GM19438 (cell line): ENCODE data around the gene IL36B.
"Not testable (repeated sequence)": the region's sequence is repeated elsewhere in the genome, so short reads cannot be mapped to it uniquely, and the experiment has no call there.

Experiments used
- ATAC-seq: cut with Tn5 transposase; IDR thresholded peaks from one replicate; pipeline ENCODE4 v1.9.1; 2021; ENCODE audit warnings: low read depth; ENCODE audit not compliant: unreplicated experiment

IL36B gene

DNA sequence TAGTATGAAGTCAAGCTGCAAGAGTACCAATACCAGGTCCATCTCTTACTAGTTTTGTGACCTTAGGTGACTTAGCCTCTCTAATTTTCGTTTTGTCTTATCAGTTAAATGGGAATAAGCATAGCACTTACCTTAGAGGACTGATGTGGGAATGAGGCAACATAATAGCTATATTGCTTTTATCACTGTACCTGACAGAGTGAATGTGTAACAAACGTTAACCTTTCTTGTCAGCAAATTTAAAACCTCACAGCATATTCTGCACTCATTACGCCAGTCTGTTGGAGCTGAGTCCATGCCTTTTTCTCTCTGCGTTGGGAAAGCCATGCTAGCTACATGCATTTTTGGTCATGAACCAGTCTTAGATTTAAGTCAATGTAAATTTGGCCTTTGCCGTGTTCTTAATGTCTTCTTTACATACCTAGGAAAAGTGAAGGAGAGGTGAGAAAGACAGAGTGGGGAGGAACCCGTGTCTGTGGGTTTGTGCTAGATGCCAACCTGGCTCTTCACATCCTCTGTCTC lies at the start of gene IL36B:
Gene IL36B, minus strand, starts transcription at position 472 of the 522 bp plus-strand sequence.
- ATAC-seq, result no peak

DNA sequence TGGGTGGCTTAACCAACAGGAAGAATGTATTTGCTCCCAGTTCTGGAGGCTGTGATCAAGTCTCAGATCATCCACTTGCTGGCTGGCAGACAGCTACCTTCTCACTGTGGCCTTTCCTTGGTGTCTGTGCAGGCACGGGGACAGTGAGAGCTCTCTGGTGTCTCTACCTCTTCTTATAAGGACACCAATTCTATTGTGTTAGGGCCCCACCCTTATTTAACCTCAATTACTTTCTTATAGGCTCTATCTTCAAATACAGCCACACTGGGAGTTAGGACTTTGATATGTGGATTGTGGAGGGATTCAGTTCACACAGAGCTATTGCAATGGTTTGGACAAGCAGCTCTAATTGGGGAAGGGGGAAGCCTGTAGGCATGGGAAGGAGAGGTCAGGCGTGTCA lies 49.5 kb upstream of the IL36B start:
- no peak for ATAC-seq

DNA sequence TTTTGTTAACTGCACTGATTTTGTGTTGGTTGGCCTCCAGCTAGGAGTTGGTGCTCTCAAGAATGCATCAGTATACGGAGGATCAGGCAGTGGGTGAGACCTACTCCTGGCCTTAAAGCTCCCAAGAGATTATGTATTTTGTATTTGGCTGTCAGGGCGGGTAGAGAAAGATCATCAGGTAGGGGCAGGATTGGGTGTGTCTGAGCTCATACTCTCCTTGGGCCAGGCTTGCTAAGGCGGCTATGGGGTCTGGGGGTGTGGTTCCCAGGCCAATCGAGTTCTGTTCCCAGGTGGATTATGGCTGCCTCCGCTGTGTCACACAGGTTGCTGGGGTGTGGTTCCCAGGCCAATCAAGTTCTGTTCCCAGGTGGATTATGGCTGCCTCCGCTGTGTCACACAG lies 45.9 kb upstream of the IL36B start:
- no peak for ATAC-seq

DNA sequence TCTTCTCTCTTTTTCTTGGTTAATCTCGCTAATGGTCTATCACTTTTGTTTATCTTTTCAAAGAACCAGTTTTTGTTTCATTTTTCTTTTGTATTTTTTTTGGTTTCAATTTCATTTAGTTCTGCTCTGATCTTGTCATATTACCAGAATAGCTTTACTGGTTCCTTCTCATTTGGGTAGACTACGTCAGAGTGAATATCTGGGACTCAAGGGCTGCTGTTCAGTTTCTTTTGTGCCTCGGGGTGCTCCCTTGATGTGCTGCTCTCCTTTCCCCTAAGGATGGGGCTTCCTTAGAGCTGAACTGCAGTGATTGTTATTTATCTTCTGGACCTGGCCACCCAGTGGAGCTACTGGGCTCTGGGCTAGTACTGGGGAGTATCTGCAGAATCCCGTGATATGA lies 45.4 kb upstream of the IL36B start:
- no peak for ATAC-seq

DNA sequence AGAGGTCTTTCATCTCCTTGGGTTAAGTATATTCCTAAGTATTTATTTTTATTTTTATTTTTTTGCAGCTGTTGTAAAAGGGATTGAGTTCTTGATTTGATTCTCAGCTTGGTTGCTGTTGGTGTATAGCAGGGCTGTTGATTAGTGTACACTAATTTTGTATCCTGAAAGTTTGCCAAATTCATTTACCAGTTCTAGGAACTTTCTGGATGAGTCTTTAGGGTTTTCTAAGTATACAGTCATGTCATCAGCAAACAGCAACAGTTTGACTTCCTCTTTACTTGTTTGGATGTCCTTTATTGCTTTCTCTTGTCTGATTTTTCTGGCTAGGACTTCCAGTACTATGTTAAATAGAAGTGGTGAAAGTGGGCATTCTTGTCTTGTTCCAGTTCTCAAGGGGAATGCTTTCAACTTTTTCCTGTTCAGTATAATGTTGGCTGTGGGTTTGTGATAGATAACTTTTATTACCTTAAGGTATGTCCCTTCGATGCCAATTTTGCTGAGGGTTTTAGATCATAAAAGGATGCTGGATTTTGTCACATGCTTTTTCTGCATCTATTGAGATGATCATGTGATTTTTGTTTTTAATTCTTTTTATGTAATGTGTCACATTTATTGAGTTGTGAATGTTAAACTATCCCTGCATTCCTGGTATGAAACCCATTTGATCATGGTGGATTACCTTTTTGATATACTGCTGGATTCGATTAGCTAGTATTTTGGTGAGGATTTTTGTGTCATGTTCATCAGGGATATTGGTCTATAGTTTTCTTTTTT lies 44.4 kb upstream of the IL36B start:
- ATAC-seq, result not testable (repeated sequence)

DNA sequence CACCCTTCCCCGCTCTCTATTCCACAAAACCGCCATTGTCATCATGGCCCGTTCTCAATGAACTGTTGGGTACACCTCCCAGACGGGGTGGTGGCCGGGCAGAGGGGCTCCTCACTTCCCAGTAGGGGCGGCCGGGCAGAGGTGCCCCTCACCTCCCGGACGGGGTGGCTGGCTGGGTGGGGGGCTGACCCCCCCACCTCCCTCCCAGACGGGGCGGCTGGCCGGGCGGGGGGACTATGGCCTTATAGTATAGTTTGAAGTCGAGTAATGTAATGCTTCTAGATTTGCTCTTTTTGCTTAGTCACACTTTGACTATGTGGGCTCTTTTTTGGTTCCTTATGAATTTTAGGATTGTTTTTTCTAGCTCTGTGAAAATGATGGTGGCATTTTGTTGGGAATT lies 43.6 kb upstream of the IL36B start:
- ATAC-seq, result not testable (repeated sequence)

DNA sequence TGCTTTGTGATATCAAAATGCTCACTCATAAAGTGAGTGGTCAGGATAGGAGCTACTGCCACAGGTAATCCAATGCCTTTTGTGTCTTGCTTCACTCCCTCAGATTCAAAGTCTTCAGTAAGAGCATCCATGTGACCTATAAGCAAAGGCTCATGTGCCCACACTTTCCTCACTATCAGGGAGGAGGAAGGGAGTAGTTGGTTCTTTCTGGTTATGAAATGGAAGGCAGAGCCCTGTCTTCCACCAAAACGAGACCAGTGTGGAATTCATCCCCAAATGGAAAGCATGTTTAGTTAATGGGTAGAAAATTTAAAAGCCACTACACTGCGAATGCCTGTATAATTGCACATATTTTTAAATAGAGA lies 40.9 kb upstream of the IL36B start:
- ATAC-seq, result no peak

DNA sequence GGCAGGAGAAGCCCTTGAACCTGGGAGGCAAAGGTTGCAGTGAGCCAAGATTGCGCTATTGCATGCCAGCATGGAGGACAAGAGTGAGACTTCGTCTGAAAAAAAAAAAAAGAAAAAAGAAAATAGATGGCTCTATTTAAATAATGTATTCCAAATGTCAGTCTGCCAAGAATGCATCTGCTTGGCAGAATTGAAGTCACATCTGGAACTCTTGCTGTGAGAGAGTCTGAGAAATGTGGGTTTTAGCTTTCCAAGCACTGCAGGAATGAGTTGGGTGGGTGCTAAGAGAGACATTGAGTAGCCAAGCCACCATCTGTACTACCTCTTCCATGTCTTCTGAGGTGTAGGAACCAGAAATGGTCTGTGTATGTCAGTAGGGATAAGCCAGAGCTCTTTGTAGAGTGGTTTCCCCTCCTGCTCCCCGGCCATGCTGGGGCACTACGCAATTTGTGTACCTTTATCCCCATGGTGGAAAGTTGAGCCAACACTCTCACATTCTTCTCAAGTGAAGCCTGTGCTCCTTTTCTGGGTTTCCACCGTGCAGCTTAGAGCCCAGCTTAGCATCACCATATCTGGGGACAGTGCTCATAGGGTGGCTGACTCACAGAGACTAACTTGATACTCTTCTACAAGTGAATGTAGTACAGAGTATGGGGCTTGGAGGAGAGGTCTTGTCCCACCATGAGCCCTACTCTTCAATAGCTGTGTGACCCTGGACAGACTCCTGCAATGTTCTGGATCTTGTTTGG lies 40.4 kb upstream of the IL36B start:
- ATAC-seq, result no peak

DNA sequence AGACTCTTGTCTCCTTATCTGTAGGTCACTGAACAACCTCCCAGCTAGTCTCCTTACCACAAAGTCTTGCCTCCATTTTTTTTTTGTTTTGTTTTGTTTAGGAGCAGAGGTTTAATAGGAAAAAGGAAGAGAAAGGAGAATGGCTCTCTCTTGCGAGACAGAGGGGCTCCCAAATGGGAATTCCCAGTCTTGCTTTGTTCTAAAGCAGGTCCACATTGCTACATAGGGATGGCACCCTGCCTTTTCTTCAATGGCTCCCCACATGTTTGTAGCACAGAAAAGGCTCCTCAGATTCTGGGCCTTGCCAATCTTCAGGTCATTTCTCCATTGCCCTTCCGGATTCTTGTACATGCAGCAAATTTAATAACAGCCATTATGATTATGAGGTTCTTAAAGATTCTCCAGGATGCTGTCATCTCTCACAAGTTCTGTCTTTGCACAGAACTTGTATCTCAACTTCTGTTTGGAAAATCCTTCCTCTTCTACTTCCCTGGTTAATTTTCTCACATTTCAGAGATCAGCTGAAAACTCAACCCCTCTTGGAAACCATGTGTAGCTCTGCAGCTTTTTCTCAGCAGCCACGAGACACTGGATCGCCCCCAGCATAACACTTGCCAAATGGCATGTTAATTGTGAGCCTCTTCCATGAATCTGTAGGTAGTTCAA lies 38.7 kb upstream of the IL36B start:
- ATAC-seq, result no peak

DNA sequence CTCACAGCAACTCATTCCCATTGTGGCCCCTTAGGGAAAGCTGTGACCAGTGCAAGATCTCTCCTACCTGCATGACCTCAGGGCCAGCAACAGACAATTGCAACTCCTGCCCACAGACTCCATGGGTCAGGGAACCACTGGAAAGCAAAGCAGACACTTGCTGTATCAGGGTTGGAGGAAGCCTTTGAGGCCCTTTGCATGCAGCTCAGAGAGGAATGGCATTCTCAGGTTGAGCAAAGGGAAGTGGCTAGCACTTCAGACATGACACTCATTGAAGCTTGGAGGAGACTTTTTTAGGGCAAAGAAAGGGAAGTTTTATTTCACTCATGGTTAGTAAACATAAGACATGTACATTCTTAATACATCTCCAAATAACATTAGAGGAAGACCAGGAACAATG lies 37.2 kb upstream of the IL36B start:
- no peak for ATAC-seq

DNA sequence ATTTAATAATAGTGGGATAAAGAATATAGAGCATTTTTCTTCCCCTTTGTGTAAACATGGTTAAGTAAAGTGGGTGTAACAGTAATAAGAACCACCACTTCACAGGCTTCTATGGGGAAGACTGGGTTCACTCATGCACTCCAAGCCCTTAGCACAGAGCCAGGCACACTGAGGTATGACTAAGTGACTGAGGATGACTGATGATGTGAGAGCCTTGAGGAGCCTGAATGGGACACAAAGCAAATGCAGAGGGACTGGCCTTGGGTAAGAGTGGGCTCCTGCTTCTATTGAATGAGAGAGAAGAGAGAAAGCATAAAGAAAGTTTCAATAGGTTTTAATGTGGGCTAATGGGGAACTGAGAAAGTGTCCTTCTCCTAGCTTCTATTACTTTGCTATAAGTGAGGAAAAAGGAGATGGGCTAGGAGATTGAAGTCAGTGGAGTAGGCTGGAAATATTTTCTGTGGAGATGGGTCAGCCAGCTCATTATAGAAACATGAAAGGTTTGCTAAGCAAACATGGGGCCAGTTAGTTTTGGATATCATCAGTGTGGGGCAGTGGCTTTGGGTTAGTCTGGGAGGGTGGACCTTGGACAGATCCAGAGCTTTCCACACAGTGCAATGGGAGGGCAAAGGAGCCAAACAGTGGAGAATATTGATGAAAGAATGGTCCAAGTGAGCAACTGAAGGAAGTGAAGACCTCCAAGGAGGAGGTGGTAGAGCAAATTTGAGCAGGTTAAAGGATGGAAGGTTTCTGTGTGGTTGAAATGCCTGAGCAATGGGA lies 35.7 kb upstream of the IL36B start:
- ATAC-seq, result no peak

DNA sequence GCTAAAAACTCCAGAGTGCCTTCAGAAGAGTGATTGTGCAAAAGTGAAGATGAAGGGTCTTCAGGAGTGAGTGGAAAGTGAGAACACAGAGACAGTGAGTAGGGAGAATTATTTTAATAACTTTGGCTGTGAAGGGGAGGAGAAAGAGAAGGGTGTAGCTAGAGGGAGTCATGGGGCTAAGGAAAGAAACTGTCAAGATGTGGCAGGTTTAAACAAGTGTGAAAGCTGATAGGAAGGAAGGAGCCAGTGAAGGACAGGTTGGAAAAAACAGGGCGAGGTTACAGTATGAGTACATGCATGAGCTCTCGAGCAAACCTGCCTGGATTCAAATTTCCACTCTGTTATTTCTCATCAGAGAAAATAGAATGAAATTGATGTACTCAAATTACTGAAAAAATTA lies 32.9 kb upstream of the IL36B start:
- ATAC-seq, result no peak

DNA sequence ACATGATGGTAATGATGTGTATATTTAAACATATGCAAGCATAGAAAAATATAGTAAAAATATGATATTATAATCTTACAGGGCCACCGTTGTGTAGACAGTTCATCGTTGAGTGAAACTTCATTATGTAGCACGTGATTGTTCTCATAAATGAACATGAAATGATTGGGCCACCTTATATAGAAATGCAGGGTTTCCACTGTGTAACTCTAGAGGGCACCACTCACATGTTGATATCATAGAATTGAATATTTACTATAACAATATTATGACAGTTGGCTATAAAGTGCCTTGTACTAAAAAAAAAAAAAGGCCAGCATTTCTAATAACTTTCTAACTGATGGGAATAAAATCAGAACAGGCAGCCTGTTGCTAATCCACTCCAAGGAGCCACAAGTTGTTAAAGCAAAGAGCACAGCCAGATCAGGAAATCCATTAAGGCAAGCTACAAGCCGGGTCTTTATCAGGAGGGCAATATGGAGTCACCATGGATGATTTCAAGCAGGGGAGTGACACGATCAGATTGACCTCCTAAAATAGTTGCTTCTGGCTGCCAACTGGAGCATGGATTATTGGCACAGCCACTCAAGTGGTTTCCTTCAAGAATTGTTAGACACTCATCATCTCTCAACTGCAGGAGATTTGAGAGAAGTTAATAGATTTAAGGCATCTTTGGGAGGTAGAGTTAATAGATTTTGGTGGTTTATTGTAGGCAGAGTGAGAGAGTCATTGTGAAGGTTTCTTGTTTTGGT lies 31.8 kb upstream of the IL36B start:
- no peak for ATAC-seq

DNA sequence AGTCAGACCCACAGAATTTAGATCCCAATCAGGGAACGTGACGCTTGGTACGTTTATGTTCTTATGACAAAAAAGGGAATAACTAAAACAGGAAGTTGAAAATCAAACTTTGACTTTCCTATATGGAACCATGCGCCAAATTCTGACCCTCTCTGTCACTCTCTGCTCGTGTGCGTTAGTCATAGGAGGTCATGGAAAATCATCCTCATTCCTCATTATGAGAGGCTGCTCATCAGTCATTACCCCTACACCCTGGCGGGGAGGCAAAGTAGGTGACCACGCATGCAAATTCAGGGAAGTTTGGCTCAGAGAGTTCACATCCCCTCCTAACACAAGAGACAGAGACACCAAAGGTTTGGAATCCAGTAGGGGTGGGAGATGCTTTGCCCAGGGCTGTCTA lies 30.6 kb upstream of the IL36B start:
- ATAC-seq, result no peak

DNA sequence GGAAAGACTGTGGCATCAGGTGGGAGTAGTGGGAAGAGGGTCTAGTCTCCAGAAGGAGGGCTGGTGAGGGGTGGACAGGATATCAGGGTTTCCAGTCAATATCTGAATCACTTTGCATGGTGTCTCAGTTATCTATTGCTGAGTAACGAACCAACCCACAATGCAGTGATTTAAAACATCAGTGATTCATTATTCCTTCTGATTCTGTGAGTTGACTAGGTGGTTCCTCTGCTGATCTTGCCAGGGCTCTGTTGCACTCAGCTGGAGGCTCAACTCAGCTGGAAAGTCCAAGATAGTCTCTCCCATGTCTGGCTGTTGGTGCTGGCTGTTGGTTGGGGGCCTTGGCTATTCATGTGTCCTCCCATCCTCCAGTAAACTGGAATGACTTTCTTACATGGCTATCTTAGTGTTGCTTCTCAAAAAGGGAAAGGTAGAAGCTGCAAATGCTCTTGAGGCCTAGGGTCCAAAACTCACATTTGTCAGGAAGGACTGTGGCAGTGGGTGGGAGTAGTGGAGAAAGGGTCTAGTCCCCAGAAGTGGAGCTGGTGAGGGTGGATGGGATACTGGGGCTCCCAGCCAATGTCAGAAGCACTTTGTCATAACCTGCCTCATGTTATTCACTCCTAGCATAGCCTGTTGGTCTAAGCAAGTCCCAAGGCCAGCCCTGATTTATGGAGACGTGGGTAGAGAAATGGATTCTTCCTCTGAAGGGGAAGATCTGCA lies 29.0 kb upstream of the IL36B start:
- no peak for ATAC-seq

DNA sequence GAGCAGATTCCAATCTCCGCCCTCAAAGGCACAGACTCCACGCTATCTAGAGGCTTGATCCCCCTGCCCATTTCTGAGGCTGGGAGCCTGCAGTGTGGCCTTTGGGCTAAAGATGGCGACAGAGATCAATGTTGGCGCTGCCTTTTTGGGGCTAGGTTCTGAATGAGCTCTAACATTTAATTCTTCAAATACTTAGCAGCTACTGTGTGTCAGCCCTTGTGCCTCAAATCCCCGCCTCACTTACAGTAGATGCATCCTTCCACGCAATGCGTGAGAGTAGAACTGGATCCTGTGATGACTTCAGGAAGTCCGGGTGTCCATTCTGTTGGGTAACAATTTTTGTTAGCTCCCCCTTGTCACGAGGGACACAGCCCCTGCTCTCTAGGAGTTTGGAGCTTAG lies 27.5 kb upstream of the IL36B start:
- ATAC-seq, result no peak

DNA sequence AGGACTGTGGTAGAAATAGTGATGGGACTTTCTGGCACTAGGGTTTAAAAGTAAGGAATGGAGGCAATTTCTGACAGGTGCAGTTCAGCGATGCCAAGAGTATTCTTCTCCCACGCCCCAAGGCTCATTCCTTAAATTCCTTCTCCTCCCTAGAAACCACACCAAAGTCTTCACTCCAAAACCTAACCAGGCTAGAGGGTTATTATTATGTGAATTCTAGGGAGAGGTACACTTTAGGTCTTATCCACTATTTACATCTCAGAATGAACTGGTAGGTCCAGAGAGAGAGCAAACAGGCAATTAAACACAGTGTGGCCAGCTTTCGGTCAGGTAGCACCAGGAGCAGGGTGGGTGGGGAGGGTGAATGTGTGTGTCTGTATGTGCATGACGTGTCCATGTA lies 26.5 kb upstream of the IL36B start:
- ATAC-seq, result no peak

DNA sequence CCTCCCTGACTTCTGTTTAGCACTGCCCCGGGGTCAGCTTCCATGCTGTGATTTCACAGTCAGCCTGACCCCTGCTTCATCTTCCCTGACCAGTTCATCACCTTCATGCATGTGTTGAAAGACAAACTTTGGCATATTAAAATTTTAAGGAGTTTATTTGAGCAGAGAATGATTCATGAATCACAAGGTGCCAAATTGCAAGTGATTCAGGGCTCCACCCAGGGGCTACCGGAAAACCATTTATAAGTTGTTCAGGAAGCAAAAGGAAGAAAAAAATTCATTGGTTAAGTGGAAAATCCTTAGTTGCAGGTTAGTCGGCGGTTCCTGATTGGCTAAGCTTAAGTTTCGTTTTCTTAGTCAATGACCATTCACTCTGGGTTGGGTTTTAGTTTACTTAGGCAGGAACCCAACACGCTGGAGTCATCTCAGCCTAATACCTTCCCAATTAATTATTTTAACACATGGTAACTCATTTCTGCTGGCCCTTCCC lies 25.7 kb upstream of the IL36B start:
- ATAC-seq, result no peak

DNA sequence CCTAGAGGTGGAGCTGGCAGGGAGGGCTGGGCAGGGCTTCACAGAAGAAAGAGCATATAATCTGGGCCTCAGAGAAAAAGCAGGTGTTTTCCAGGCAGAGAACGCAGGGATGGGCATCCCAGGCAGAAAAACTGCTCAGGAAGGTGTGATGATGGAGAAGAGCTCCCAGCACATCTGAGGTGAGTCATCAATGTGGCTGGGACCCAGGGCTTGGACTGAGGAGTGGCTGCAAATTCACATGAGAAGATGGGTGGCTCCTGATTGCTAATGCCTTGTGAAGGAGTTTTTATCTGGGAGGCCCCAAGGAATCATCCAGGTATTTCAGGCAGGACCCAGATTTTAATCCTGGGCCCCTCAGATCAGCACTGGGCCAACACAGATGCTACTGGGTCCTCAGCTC lies 25.3 kb upstream of the IL36B start:
- no peak for ATAC-seq
